ENCODE data around the gene CNKSR3.

Gene CNKSR3

GRCh38 chr6:154380741-154381140, 129.7 kb downstream of the CNKSR3 start:
- H3K27me3 ChIP-seq (ENCODE audit: low read depth, low read length), result peaks cover 5% of the 10 kb centered on the region
- H3K36me3 ChIP-seq (replicated peaks; ENCODE audit: low read depth, low read length), result no peaks in the 10 kb centered on the region
- no peak overlapping the region for H3K27ac ChIP-seq (ENCODE audit: low read length)
- H3K9me3 ChIP-seq (ENCODE audit: insufficient read depth, low read length), result no peaks in the 10 kb centered on the region
- H3K9ac ChIP-seq (ENCODE audit: low read length), result no peak overlapping the region
- H3K4me1 ChIP-seq (ENCODE audit: low read length), result no peaks in the 10 kb centered on the region
- no peak overlapping the region for H3K4me2 ChIP-seq (ENCODE audit: low read length)
- no peak for TF ChIP-seq EZH2phosphoT487 (IDR thresholded peaks at IDR 0.05; ENCODE audit: low read depth)
- no peak for TF ChIP-seq CTCF (IDR thresholded peaks at IDR 0.05; ENCODE audit: low read depth, low read length)
- H2AFZ ChIP-seq (ENCODE audit: low read depth, low read length), result no peak overlapping the region
- no peaks in the 10 kb centered on the region for H4K20me1 ChIP-seq (ENCODE audit: insufficient read depth, low read length)
- no peak overlapping the region for H3K4me3 ChIP-seq (ENCODE audit: low read length)
- no peaks in the 10 kb centered on the region for H3K79me2 ChIP-seq (ENCODE audit: low read length)

GRCh38 chr6:154379585-154379984, 130.9 kb downstream of the CNKSR3 start:
- Histone ChIP-seq H3K4me1 (ENCODE audit: low read length) (no peaks in the 10 kb centered on the region), H3K4me3 (ENCODE audit: low read length) (no peak overlapping the region)
- TF ChIP-seq CTCF (IDR thresholded peaks at IDR 0.05; ENCODE audit: low read depth, low read length) (no peak), EZH2phosphoT487 (IDR thresholded peaks at IDR 0.05; ENCODE audit: low read depth) (no peak)

DNA sequence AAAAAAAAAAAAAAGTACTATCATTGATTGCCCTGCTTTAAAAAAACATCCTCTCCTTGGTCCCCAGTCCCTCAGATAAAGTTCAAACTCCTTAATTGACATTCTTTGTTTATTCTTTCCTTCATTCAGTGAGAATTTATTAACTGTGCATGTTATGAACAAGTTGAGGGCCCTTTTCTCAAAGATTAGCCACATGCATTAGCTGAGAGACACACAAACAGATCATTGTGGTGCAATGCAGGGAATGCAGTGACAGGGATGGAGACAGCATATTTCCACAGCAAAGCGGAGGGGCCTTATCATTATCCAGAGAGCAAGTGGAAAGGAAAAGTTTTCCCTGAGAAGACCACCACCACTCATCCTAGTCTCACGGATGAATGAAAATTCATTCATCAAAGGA, 132.0 kb downstream of the CNKSR3 start:
- no peaks in the 10 kb centered on the region for H3K9me3 ChIP-seq (ENCODE audit: insufficient read depth, low read length)
- H3K79me2 ChIP-seq (ENCODE audit: low read length), result no peaks in the 10 kb centered on the region
- no peak for TF ChIP-seq EZH2phosphoT487 (IDR thresholded peaks at IDR 0.05; ENCODE audit: low read depth)
- TF ChIP-seq CTCF (IDR thresholded peaks at IDR 0.05; ENCODE audit: low read depth, low read length), result no peak
- H3K4me2 ChIP-seq (ENCODE audit: low read length), result no peak overlapping the region
- H3K4me1 ChIP-seq (ENCODE audit: low read length), result no peaks in the 10 kb centered on the region
- no peaks in the 10 kb centered on the region for H3K36me3 ChIP-seq (replicated peaks; ENCODE audit: low read depth, low read length)
- H3K9ac ChIP-seq (ENCODE audit: low read length), result no peak overlapping the region
- no peaks in the 10 kb centered on the region for H4K20me1 ChIP-seq (ENCODE audit: insufficient read depth, low read length)
- H3K27ac ChIP-seq (ENCODE audit: low read length), result no peak overlapping the region
- H3K27me3 ChIP-seq (ENCODE audit: low read depth, low read length), result no peaks in the 10 kb centered on the region; the same call in 1 of the 2 replicates
- no peak overlapping the region for H3K4me3 ChIP-seq (ENCODE audit: low read length)
- no peak overlapping the region for H2AFZ ChIP-seq (ENCODE audit: low read depth, low read length)

More at GRCh38 chr6:154379585-154379984, 130.9 kb downstream of the CNKSR3 start:
- Histone ChIP-seq H3K27ac (ENCODE audit: low read length) (no peak overlapping the region), H2AFZ (ENCODE audit: low read depth, low read length) (no peak overlapping the region), H3K9me3 (ENCODE audit: insufficient read depth, low read length) (no peaks in the 10 kb centered on the region), H4K20me1 (ENCODE audit: insufficient read depth, low read length) (no peaks in the 10 kb centered on the region), H3K4me2 (ENCODE audit: low read length) (no peak overlapping the region), H3K36me3 (replicated peaks; ENCODE audit: low read depth, low read length) (no peaks in the 10 kb centered on the region), H3K27me3 (ENCODE audit: low read depth, low read length) (peaks cover 3% of the 10 kb centered on the region), H3K79me2 (ENCODE audit: low read length) (no peaks in the 10 kb centered on the region), H3K9ac (ENCODE audit: low read length) (no peak overlapping the region)

GRCh38 chr6:154377726-154378125, 132.8 kb downstream of the CNKSR3 start:
- Histone ChIP-seq H3K9me3 (ENCODE audit: insufficient read depth, low read length) (no peaks in the 10 kb centered on the region), H3K27me3 (ENCODE audit: low read depth, low read length) (no peaks in the 10 kb centered on the region), H3K79me2 (ENCODE audit: low read length) (no peaks in the 10 kb centered on the region), H3K9ac (ENCODE audit: low read length) (no peak overlapping the region), H3K4me2 (ENCODE audit: low read length) (no peak overlapping the region), H2AFZ (ENCODE audit: low read depth, low read length) (no peak overlapping the region), H3K27ac (ENCODE audit: low read length) (no peak overlapping the region), H4K20me1 (ENCODE audit: insufficient read depth, low read length) (no peaks in the 10 kb centered on the region), H3K36me3 (replicated peaks; ENCODE audit: low read depth, low read length) (no peaks in the 10 kb centered on the region), H3K4me3 (ENCODE audit: low read length) (no peak overlapping the region), H3K4me1 (ENCODE audit: low read length) (no peaks in the 10 kb centered on the region)
- no peak for TF ChIP-seq CTCF (IDR thresholded peaks at IDR 0.05; ENCODE audit: low read depth, low read length)
- no peak for TF ChIP-seq EZH2phosphoT487 (IDR thresholded peaks at IDR 0.05; ENCODE audit: low read depth)

All from OCI-LY3 (cell line).